Mesothelial cell of epicardium (in vitro differentiated cells): ENCODE measurements around the gene PTPRT. TPM values are rescaled to one million over a fixed set of nuclear protein-coding genes. Genes with fewer than 3 reads are reported as not detected.

Experiments used
- DNase-seq, 2 experiments: peaks; one replicate each; pipeline ENCODE4 v3.0.0; 2021; ENCODE audit warnings: low spot score in 2 of 2; ENCODE audit not compliant: unreplicated experiment in 2 of 2
- H3K27ac Mint-ChIP-seq: 2 replicates; pipeline ENCODE4 v1.8.0; 2021; ENCODE audit warnings: mixed read lengths
- H3K27me3 Mint-ChIP-seq: 2 replicates; pipeline ENCODE4 v1.8.0; 2021; ENCODE audit warnings: low read depth, mixed read lengths
- H3K36me3 Mint-ChIP-seq: 2 replicates; pipeline ENCODE4 v1.8.0; 2021; ENCODE audit warnings: mixed read lengths
- H3K4me1 Mint-ChIP-seq: 2 replicates; pipeline ENCODE4 v1.8.0; 2021; ENCODE audit warnings: mixed read lengths
- H3K4me3 Mint-ChIP-seq: 2 replicates; pipeline ENCODE4 v1.8.0; 2021; ENCODE audit warnings: mild to moderate bottlenecking, moderate library complexity, mixed read lengths
- H3K9me3 Mint-ChIP-seq: 2 replicates; pipeline ENCODE4 v1.8.0; 2021; ENCODE audit warnings: mixed read lengths
- CTCF ChIP-seq: fragments of 200-600 bp; sonication (generic); IDR thresholded peaks from one replicate; pipeline ENCODE4 v1.5.0; 2021; ENCODE audit warnings: antibody characterized with exemption; ENCODE audit not compliant: unreplicated experiment
- total RNA-seq: library from RNA; stranded (reverse); gene quantifications from 3 replicates; pipeline ENCODE4 v1.2.1, GENCODE V29; 2021

The PTPRT gene
- total RNA-seq, 1 donor from 2014 or later, result 0.80 TPM

GRCh38 chr20:42192321-42192720, 997.4 kb downstream of the PTPRT start:
- Mint-ChIP-seq H3K27me3 (no peaks in the 10 kb centered on the region), H3K4me1 (no peaks in the 10 kb centered on the region), H3K4me3 (no peak overlapping the region), H3K36me3 (no peaks in the 10 kb centered on the region), H3K27ac (no peak overlapping the region), H3K9me3 (no peaks in the 10 kb centered on the region)
- TF ChIP-seq CTCF, result no peak
- no peak for DNase-seq

- DNase-seq, result no peak
- H3K27me3 Mint-ChIP-seq, result no peaks in the 10 kb centered on the region
- H3K4me1 Mint-ChIP-seq, result no peaks in the 10 kb centered on the region
- no peak for TF ChIP-seq CTCF
- H3K27ac Mint-ChIP-seq, result no peak overlapping the region
- H3K9me3 Mint-ChIP-seq, result peaks cover 4% of the 10 kb centered on the region
- no peaks in the 10 kb centered on the region for H3K36me3 Mint-ChIP-seq
- no peak overlapping the region for H3K4me3 Mint-ChIP-seq
These were observed 998.4 kb downstream of the PTPRT start for GRCh38 chr20:42191140-42191860.

DNA sequence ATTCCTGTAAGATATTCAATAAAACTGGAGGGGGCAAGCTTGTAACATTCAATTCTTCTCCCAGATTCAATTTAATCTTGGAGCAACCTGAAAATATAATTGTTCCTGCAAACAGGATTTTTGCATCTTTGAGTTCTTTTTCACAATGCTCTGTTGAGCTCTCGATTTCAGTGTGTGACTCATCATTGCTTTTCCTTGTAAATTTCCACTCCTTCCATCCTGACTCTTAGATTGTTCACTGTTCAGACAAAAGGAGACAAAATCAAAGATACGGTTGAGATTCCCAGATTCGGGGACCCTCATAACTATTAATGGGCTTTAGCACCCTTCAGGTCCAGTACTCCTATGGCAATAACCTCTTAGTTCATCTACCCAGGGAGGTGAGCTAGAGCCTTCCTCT, 999.6 kb downstream of the PTPRT start:
- no peaks in the 10 kb centered on the region for H3K27me3 Mint-ChIP-seq
- H3K9me3 Mint-ChIP-seq, result peaks cover 11% of the 10 kb centered on the region
- H3K4me3 Mint-ChIP-seq, result no peak overlapping the region
- H3K27ac Mint-ChIP-seq, result no peak overlapping the region
- no peaks in the 10 kb centered on the region for H3K36me3 Mint-ChIP-seq
- no peak for TF ChIP-seq CTCF
- H3K4me1 Mint-ChIP-seq, result no peaks in the 10 kb centered on the region
- no peak for DNase-seq

DNA sequence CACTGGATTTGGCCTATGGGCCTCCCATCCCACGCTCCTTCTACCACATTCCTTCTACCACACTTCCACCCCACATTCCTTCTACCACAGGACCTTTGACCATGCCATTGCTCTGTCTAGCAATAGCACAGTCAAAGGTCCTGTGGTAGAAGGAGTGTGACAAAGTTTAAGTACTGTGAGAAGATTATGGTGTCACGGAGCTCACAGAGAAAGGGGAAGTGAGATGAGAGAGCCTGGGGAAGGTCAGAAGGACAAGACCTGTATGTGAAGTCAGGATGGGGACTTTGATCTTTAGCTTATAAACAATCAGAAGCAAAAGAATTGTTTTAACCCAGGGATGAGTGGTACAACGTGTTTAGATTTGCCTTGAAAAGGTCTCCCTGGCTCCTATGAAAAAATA, 1003.4 kb downstream of the PTPRT start:
- H3K4me1 Mint-ChIP-seq, result no peaks in the 10 kb centered on the region

DNA sequence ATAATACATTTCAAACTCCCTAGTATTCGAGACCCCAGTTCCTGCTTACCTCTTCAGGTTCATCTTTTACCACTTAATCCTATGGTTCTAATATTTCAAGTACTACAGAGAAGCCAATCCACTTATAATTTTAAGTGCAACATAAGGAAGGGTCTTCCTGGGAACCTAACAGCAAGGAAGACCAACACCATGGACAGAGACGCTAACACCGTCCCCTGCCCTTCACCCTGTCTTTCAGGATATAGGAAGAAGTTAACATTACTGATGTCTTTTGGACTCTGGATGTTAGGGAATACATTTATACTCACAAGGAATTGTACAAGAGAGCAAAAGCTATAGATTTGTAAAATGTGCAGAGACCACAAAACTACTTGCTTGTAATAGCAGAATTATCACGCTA, 1006.6 kb downstream of the PTPRT start:
- no peak for TF ChIP-seq CTCF
- Mint-ChIP-seq H3K36me3 (no peaks in the 10 kb centered on the region), H3K9me3 (peaks cover 18% of the 10 kb centered on the region), H3K27ac (no peak overlapping the region), H3K27me3 (no peaks in the 10 kb centered on the region), H3K4me3 (no peak overlapping the region), H3K4me1 (no peaks in the 10 kb centered on the region)
- no peak for DNase-seq

More for the DNA sequence above, 1003.4 kb downstream of the PTPRT start:
- no peak for TF ChIP-seq CTCF
- Mint-ChIP-seq H3K4me3 (no peak overlapping the region), H3K36me3 (no peaks in the 10 kb centered on the region), H3K27ac (no peak overlapping the region), H3K9me3 (peaks cover 18% of the 10 kb centered on the region), H3K27me3 (no peaks in the 10 kb centered on the region)
- DNase-seq, result no peak
